Measurements from ENCODE around the gene IRS2. TPM values are rescaled to one million over a fixed set of nuclear protein-coding genes. Genes with fewer than 3 reads are reported as not detected.

The IRS2 gene
- total and polyA plus RNA-seq, 4 donors, result 4.0 to 9.1 (median 6.7) TPM

DNA sequence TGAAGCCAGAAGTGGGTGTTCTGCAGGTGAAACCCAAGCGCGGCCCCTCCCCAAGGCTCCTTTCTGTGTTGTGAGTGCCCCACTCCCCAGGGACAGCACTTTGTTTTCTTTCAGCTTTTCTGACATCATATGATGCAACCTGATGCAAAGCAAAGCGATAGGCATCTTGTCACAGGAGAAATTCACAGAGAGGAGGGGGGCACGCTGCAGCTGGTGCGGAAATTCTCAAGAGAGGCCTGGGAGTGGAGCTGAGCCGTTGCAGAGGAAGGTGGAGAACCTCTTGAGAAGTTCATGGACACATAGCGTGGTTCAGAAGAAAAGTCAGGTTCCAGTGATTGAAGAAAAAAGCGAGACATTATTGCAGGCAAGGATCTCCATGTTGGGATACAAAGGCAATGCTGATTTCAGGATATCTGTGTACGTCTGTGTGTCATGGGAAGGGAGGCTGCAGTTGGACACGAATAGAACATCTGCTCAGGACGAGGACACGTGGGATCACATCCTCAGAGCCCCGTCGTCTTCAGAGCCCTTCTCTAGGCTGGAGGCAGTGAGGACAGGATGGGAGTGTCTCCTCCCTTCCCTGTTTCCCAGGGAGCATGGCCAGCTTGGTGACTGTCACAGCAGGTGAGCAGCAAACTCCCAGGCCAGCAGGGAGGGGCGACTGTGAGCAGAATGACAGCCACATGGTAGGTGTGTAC is 79.2 kb downstream of the IRS2 start:
- Histone ChIP-seq H3K36me3 (ENCODE audit: control insufficient read depth in 4 of 4, insufficient read depth in 3 of 4, low read depth in 1 of 4, low read length in 3 of 4) (no peaks in the 10 kb centered on the region), H3K27me3 (ENCODE audit: control insufficient read depth in 4 of 4, insufficient read depth in 4 of 4, low read length in 3 of 4) (no peaks in the 10 kb centered on the region), H3K9ac (ENCODE audit: low read depth in 1 of 2, low read length in 2 of 2) (no peak overlapping the region), H3K9me3 (ENCODE audit: control insufficient read depth in 4 of 4, low read length in 3 of 4) (no peaks in the 10 kb centered on the region), H3K4me1 (ENCODE audit: control insufficient read depth in 4 of 4, insufficient read depth in 4 of 4, low read length in 3 of 4) (peaks cover 3 to 13% (median 6%) of the 10 kb centered on the region in 4 donors), H3K27ac (ENCODE audit: low read depth in 1 of 2, low read length in 2 of 2) (peak overlapping the region in 1 of 2 donors; percentile 93), H3K4me3 (ENCODE audit: low read depth in 1 of 3, low read length in 3 of 3) (no peak overlapping the region)
- no peak for DNase-seq (ENCODE audit: low spot score)
- 90% methylated on average over 15 of the region's 15 CpGs for WGBS
- no peak for TF ChIP-seq FOXA2 (IDR thresholded peaks at IDR 0.05)
- TF ChIP-seq HNF4G (IDR thresholded peaks at IDR 0.05), result no peak
- TF ChIP-seq GABPA (IDR thresholded peaks at IDR 0.05 in 1 of 2, conservative IDR thresholded peaks at IDR 0.05 in 1 of 2), result no peak
- TF ChIP-seq, protein P1, sequence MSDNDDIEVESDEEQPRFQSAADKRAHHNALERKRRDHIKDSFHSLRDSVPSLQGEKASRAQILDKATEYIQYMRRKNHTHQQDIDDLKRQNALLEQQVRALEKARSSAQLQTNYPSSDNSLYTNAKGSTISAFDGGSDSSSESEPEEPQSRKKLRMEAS (IDR thresholded peaks at IDR 0.05), result no peak
- no peak for TF ChIP-seq RXRA (IDR thresholded peaks at IDR 0.05)
- TF ChIP-seq ZBTB33 (IDR thresholded peaks at IDR 0.05), result no peak
- TF ChIP-seq FOXA1 (IDR thresholded peaks at IDR 0.05), result no peak
- no peak for TF ChIP-seq JUND (IDR thresholded peaks at IDR 0.05)
- TF ChIP-seq EGR1 (IDR thresholded peaks at IDR 0.05; ENCODE audit: low read depth in 2 of 2), result no peak
- TF ChIP-seq, protein P2, sequence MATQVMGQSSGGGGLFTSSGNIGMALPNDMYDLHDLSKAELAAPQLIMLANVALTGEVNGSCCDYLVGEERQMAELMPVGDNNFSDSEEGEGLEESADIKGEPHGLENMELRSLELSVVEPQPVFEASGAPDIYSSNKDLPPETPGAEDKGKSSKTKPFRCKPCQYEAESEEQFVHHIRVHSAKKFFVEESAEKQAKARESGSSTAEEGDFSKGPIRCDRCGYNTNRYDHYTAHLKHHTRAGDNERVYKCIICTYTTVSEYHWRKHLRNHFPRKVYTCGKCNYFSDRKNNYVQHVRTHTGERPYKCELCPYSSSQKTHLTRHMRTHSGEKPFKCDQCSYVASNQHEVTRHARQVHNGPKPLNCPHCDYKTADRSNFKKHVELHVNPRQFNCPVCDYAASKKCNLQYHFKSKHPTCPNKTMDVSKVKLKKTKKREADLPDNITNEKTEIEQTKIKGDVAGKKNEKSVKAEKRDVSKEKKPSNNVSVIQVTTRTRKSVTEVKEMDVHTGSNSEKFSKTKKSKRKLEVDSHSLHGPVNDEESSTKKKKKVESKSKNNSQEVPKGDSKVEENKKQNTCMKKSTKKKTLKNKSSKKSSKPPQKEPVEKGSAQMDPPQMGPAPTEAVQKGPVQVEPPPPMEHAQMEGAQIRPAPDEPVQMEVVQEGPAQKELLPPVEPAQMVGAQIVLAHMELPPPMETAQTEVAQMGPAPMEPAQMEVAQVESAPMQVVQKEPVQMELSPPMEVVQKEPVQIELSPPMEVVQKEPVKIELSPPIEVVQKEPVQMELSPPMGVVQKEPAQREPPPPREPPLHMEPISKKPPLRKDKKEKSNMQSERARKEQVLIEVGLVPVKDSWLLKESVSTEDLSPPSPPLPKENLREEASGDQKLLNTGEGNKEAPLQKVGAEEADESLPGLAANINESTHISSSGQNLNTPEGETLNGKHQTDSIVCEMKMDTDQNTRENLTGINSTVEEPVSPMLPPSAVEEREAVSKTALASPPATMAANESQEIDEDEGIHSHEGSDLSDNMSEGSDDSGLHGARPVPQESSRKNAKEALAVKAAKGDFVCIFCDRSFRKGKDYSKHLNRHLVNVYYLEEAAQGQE (IDR thresholded peaks at IDR 0.05), result no peak
- no peak for TF ChIP-seq NR2F2 (IDR thresholded peaks at IDR 0.05)

DNA sequence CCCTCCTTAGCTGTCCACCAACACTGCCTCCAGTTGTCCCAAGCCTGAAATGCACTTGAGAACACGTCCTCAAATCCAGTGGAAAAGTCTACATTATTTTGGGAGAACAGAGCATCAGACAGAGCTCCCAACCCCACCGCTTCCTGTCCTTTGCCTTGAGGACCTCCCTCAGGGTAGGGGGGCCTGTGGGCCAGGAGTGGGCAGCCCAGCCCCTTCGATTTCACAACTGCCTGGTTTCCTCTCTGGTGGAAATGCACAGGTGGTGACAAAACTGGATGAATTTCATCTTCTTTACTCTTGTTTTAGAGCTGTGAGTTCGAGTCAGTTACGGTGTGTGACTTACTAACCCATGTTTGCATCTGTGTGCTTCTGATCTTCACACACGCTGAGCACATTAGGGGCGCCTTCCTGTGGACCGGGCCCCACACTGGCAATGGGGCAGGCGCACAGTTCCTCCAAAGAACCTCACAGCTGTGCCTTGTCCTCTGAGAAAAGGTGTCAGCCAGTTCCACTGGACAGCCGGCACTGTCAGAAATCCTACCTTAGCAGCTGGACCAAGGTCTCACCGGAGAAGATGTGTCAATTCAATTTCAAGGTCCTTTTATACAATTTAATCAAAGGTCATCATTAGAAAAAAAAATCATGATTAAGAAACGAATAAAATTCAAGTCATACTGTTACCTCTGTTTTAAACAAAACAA is 80.2 kb downstream of the IRS2 start:
- Histone ChIP-seq H3K9ac (ENCODE audit: low read depth in 1 of 2, low read length in 2 of 2) (no peak overlapping the region), H3K27me3 (ENCODE audit: control insufficient read depth in 4 of 4, insufficient read depth in 4 of 4, low read length in 3 of 4) (no peaks in the 10 kb centered on the region), H3K36me3 (ENCODE audit: control insufficient read depth in 4 of 4, insufficient read depth in 3 of 4, low read depth in 1 of 4, low read length in 3 of 4) (no peaks in the 10 kb centered on the region), H3K4me1 (ENCODE audit: control insufficient read depth in 4 of 4, insufficient read depth in 4 of 4, low read length in 3 of 4) (peaks cover 3 to 13% (median 6%) of the 10 kb centered on the region in 4 donors), H3K9me3 (ENCODE audit: control insufficient read depth in 4 of 4, low read length in 3 of 4) (no peaks in the 10 kb centered on the region), H3K27ac (ENCODE audit: low read depth in 1 of 2, low read length in 2 of 2) (peak overlapping the region; percentile 91 to 93), H3K4me3 (ENCODE audit: low read depth in 1 of 3, low read length in 3 of 3) (no peak overlapping the region)
- 85% methylated on average over 12 of the region's 12 CpGs for WGBS
- DNase-seq (ENCODE audit: low spot score), result no peak
- no peak for TF ChIP-seq YY1 (IDR thresholded peaks at IDR 0.05)
- TF ChIP-seq JUND (IDR thresholded peaks at IDR 0.05), result no peak
- no peak for TF ChIP-seq RAD21 (IDR thresholded peaks at IDR 0.05)
- no peak for TF ChIP-seq TAF1 (conservative IDR thresholded peaks at IDR 0.05)
- TF ChIP-seq EGR1 (IDR thresholded peaks at IDR 0.05; ENCODE audit: low read depth in 2 of 2), result no peak
- TF ChIP-seq, protein P1 (IDR thresholded peaks at IDR 0.05), result no peak
- TF ChIP-seq NR2F2 (IDR thresholded peaks at IDR 0.05), result no peak
- no peak for TF ChIP-seq FOXA2 (IDR thresholded peaks at IDR 0.05)
- no peak for TF ChIP-seq SP1 (IDR thresholded peaks at IDR 0.05)
- TF ChIP-seq RXRA (IDR thresholded peaks at IDR 0.05), result no peak
- TF ChIP-seq, protein P3, sequence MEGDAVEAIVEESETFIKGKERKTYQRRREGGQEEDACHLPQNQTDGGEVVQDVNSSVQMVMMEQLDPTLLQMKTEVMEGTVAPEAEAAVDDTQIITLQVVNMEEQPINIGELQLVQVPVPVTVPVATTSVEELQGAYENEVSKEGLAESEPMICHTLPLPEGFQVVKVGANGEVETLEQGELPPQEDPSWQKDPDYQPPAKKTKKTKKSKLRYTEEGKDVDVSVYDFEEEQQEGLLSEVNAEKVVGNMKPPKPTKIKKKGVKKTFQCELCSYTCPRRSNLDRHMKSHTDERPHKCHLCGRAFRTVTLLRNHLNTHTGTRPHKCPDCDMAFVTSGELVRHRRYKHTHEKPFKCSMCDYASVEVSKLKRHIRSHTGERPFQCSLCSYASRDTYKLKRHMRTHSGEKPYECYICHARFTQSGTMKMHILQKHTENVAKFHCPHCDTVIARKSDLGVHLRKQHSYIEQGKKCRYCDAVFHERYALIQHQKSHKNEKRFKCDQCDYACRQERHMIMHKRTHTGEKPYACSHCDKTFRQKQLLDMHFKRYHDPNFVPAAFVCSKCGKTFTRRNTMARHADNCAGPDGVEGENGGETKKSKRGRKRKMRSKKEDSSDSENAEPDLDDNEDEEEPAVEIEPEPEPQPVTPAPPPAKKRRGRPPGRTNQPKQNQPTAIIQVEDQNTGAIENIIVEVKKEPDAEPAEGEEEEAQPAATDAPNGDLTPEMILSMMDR (IDR thresholded peaks at IDR 0.05; ENCODE audit: low read depth, low read length, missing input control), result no peak
- no peak for TF ChIP-seq GABPA (IDR thresholded peaks at IDR 0.05 in 1 of 2, conservative IDR thresholded peaks at IDR 0.05 in 1 of 2)
- no peak for TF ChIP-seq HNF4G (IDR thresholded peaks at IDR 0.05)
- TF ChIP-seq, protein P4, sequence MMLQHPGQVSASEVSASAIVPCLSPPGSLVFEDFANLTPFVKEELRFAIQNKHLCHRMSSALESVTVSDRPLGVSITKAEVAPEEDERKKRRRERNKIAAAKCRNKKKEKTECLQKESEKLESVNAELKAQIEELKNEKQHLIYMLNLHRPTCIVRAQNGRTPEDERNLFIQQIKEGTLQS (IDR thresholded peaks at IDR 0.05), result no peak
- TF ChIP-seq HNF4A (conservative IDR thresholded peaks at IDR 0.05), result no peak
- TF ChIP-seq, protein P2 (IDR thresholded peaks at IDR 0.05), result no peak
- no peak for TF ChIP-seq FOXA1 (IDR thresholded peaks at IDR 0.05)
